GM18519 (cell line): Measurements from ENCODE around the gene RPL26.
"Not testable (repeated sequence)": the region's sequence is repeated elsewhere in the genome, so short reads cannot be mapped to it uniquely, and the experiment has no call there.

Experiments used
- ATAC-seq: cut with Tn5 transposase; IDR thresholded peaks from one replicate; pipeline ENCODE4 v1.9.1; 2021; ENCODE audit warnings: mild to moderate bottlenecking, moderate library complexity; ENCODE audit not compliant: unreplicated experiment, low FRiP score

RPL26 gene

GRCh38 chr17:8397636-8398035 lies 14.6 kb upstream of the RPL26 start, which contains the start of gene RNF222:
TSS of gene RNF222 (minus strand) at chr17:8397827. CDS start at chr17:8393461, 4,366 bp downstream.
- no peak for ATAC-seq

DNA sequence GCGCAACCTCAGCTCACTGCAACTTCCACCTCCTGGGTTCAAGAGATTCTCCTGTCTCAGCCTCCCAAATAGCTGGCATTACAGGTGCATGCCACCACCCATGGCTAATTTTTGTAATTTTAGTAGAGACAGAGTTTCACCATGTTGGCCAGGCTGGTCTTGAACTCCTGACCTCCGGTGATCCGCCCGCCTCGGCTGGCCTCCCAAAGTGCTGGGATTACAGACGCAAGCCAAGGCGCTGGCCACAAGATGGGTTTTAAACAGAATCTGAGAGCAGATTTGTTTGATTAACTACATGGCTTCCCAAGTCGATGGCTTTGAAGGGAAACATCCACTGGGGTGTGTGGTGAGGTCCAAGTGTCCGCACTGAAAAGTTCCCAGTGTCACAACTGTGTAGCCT lies 11.5 kb upstream of the RPL26 start:
- ATAC-seq: not testable (repeated sequence)

GRCh38 chr17:8393470-8394231 lies 10.7 kb upstream of the RPL26 start:
- ATAC-seq: no peak

DNA sequence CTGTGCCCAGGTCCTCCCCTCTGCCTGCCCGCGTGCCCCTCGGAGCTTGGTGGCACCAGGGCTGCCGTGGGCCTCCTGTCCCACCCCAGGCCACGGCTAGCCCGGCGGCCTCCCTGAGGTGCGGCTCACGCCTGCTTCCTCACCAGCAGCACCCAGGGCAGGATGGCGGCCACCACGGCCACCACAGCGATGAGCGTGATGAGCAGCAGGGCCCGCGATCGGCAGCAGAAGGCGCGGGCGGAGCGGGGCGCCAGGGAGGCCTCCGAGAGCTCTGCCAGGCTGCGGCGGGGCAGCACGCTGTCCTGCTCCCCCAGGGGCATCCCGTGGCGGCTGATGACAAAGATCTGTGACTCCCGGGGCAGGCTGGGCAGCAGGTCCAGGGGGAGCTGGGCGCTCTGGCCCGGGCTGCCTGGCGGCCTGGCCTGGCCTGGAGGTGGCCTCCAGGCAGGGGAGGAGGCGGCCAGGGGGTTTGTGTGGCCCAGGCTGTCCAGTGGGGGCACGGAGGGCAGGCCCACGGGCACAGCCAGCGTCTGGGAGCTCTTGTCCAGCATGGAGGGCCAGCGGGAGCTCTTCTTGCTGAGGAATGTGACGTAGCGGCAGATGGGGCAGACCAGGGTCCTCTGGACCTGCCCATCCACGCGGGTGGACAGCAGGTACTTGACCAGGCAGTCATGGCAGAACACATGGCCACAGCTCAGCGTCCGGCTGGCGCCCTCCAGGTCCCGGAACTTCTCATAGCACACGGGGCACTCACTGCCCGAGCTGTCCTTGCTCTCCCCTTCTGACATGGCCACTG lies 9.9 kb upstream of the RPL26 start:
- no peak for ATAC-seq

GRCh38 chr17:8392274-8392673 lies 9.3 kb upstream of the RPL26 start:
- ATAC-seq: no peak

DNA sequence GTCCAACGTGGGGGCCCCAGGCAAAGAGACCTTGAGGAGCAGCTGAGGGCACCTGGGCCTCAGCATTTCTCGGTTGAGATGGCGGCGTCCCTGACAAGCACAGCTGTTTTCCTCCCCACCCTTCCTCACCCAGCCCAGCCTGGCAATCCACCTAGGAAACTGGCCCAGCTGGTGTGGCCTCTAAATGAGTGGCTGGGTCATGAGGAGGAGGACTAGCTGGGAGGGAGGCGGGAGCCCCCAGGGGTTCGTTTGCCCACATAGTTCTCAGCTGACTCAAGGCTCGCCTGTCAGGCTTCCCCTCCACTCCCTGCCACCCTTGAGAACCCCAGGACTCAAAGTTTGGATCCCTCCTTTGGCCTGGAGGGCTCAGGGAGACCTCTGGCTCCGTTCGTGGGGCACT lies 8.7 kb upstream of the RPL26 start:
- ATAC-seq: no peak

GRCh38 chr17:8387914-8388651 lies 5.1 kb upstream of the RPL26 start:
- ATAC-seq: no peak

DNA sequence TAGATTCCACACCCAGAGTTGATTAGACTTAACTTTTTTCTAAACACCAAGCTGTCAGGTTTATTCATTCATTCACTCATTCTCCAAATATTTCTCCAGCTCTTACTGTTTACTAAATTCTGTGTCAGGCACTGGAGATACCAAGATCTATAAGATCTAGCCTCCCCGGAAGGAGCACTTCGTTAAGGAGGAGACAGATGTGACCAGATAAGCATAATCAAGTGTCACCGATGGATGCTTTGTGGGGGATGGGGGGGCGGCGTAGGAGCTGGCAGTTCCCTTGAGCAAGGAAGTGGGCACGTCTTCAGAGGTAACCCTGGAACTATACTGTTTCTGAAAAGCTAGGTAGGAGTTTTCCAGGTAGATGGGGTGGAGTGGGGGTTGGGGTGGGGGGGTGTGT lies 3.8 kb upstream of the RPL26 start:
- ATAC-seq: no peak

GRCh38 chr17:8384801-8385378 lies 1.9 kb upstream of the RPL26 start:
- ATAC-seq: no peak

DNA sequence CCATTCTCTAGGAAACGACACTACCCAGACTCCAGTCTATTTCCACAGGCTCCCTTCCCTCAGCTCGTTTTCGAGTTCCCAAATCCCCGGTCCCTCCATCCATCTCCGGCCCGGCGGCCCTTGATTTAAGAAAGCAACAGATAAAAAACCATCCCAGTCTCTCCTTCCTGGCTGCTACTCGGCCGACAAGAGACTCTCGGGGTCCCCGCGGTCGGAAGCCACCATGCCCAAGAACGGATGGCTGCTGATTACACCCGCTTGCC lies 182 bp downstream of the RPL26 start:
- ATAC-seq: no peak

DNA sequence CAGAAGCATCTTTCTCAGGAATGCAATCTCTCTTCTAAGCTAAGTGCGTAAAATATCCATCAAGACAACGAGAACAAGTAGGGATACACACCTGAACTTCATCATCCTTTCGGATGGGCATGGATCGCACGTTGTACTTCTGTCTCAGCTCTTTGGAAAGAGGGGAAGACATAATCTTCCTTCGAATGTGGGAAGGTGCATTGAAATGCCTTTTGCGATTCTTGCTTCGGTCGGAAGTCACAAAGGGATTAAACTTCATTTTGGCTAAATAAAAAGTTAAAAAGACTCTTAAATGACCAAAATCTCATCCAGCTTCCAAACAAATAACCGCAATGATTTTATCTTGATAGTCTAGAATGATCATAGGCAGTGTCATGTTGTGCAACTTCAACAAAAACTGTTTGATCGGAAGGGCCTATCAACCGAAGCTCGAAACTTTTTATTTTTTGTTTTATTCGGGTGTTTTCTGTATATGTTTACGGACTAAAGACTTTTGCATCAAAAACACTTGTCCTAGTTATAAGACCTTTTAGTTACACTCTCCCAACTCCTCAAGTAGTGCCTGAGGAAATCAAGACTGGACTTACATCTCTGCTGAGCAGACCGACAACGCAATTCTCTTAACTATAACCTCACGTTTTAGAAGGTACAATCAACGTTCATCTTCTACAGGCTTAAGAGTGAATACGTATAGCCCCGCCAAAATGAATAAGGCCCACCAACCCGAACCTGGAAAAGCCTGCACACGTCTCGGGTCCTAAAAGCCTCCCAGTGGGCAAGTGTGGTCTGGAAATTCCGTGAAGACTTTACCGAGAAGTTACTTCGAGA lies 727 bp downstream of the RPL26 start:
- ATAC-seq: no peak

- ATAC-seq: no peak
These were observed 2.9 kb downstream of the RPL26 start for GRCh38 chr17:8380049-8380448.

DNA sequence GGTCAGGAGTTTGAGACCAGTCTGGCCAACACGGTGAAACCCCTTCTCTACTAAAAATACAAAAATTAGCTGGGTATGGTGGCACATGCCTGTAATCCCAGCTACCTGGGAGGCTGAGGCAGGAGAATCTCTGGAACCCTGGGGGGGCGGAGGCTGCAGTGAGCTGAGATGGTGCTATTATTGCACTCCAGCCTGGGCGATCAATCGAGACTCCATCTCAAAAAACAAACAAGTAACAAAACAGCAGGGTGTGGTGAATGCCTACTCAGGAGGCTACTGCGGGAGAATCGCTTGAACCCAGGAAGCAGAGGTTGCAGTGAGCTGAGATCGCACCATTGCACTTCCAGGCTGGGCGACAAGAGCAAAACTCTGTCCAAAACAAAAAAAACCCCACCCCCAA lies 4.9 kb downstream of the RPL26 start:
- ATAC-seq: not testable (repeated sequence)

GRCh38 chr17:8377422-8377821 lies 5.6 kb downstream of the RPL26 start:
- no peak for ATAC-seq

DNA sequence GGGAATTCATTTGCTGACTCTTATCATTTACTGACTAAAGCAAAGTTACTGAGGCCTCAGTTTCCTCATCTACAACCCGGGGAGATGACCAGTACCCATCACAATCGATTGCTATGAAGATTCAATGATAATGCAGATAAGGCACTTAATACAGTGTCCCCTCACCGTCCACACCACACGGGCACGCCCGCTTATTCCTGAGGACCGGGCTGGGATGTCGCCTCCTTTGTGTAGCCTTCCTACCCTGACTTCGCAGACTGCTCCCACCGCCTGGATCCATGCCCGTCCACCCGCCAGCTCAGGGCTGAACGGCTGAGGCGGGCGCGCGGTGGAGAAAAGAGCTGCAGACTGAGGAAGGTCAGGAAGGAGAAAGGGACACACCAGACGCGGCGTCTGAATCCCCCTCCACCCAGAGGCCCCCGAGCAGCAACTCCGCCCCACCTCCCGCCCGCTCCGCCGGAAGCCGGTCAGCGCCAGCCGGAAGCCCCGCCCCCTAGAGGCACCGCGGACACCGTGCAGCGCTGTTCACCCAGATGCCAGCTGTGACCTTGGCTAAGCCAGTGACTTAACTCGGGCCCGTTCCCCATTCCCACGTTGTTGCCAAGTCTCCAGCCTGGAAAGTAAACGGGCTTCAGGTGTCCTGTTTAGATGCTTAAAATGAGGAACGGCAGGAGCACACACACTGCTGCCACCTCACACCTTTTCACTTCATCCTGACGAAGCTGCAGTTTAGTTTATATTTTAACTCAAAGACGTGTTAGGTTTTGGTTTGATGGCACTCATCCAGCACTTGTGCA lies 6.5 kb downstream of the RPL26 start, which contains the start of gene KRABD2:
Gene KRABD2 (minus strand): TSS at position 434 of the 797 bp plus-strand sequence.
- no peak for ATAC-seq

DNA sequence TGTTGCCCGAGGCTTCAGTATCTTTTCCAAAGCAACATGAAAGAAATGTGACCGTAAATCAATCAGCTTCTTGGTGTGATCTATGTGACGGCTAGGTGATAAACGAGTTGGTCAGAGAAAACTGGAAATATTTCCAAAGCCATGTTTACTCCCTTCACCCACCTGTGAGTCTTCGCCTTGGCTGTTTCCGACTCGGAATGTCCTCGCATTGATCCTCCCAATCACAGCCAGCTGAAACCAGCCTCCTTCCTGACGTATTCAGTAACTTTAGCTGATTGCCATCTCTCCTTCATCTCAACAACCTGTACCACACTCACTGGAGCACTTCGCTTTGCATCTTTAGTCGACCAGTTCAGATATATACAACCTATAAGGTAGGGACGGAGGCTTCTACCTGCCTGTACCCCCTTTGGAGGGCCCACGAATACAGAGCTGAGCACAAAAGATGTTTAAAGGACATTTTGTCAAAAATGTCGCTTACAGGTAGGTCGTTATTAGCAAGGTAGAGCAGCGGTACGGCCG lies 7.2 kb downstream of the RPL26 start:
- ATAC-seq: no peak

DNA sequence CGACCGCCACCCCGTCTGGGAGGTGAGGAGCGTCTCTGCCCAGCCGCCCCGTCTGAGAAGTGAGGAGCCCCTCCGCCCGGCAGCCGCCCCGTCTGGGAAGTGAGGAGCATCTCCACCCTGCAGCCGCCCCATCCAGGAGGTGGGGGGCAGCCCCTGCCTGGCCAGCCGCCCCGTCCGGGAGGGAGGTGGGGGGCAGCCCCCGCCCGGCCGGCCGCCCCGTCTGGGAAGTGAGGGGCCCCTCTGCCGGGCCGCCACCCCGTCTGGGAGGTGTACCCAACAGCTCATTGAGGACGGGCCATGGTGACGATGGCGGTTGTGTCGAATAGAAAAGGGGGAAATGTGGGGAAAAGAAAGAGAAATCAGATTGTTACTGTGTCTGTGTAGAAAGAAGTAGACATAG lies 9.1 kb downstream of the RPL26 start:
- not testable (repeated sequence) for ATAC-seq

GRCh38 chr17:8372422-8372821 lies 10.6 kb downstream of the RPL26 start:
- no peak for ATAC-seq

DNA sequence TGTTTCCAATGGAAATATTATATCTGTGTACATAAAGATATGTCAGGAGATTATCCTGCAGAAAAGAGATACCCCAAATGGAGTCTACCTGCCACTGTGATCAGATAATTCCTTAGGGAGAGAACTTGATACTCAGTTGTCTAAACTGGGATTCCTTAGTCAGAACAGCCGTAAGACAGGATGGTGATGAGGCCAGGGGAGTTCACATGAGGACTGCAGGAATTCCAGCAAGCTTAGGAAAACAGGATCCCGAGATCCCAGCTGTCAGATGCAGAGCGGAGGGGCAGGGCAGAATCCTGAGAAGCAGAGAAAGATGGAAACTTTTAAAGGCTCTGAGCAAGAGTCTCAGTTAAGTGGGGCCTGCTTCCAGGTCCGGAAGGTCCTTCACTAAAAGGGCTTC lies 11.2 kb downstream of the RPL26 start:
- ATAC-seq: no peak
